BJ (cell line): ENCODE data around the gene PELI2. TPM values are rescaled to one million over a fixed set of nuclear protein-coding genes. Genes with fewer than 3 reads are reported as not detected.

Experiments used
- CTCF ChIA-PET: fragments of 350-600 bp; formaldehyde crosslinking; extraction: SDS; loops from one replicate; lab custom pipeline; 2021; ENCODE audit warnings: antibody characterized with exemption, inconsistent platforms; lab: Yijun Ruan, JAX
- POLR2A ChIA-PET: fragments of 300-600 bp; sonication (Branson Sonifier 250); formaldehyde crosslinking; extraction: SDS; loops from one replicate; lab custom pipeline; 2021; ENCODE audit warnings: antibody characterized with exemption; lab: Charles Lee
- DNase-seq: peaks from one replicate; pipeline ENCODE4 v3.0.0-alpha.2; 2011; ENCODE audit warnings: low read depth
- H3K27me3 ChIP-seq: 2 replicates; pipeline ENCODE4 v1.6.0; 2011; ENCODE audit warnings: low read length; ENCODE audit not compliant: control insufficient read depth, insufficient read depth
- H3K36me3 ChIP-seq: 2 replicates; pipeline ENCODE4 v1.5.1; 2011; ENCODE audit warnings: low read length; ENCODE audit not compliant: control insufficient read depth, insufficient read depth
- H3K4me3 ChIP-seq: 2 replicates; pipeline ENCODE4 v1.5.1; 2011; ENCODE audit warnings: low read depth, mild to moderate bottlenecking, control low read depth, low read length
- CTCF ChIP-seq: IDR thresholded peaks from 2 replicates; pipeline ENCODE4 v1.5.1; 2011; ENCODE audit warnings: low read depth, mild to moderate bottlenecking, control low read depth, inconsistent platforms, low read length, moderate library complexity; ENCODE audit not compliant: insufficient read depth
- polyA plus RNA-seq: library from polyadenylated mRNA; depleted of rRNA; stranded (reverse); fragments of >200 nt; gene quantifications from 2 replicates; pipeline ENCODE4 v1.2.3, GENCODE V29; 2011

PELI2 gene
- polyA plus RNA-seq, 1 experiment = 10.5 TPM

GRCh38 chr14:56176530-56176929 is 58.3 kb downstream of the PELI2 start:
- no peak for TF ChIP-seq CTCF
- ChIA-PET POLR2A (no interaction called here), CTCF (no interaction called here)
- H3K27me3 ChIP-seq = no peaks in the 10 kb centered on the region
- no peaks in the 10 kb centered on the region for H3K36me3 ChIP-seq
- no peak overlapping the region for H3K4me3 ChIP-seq
- no peak for DNase-seq

- no peaks in the 10 kb centered on the region for H3K27me3 ChIP-seq
- ChIA-PET CTCF (no interaction called here), POLR2A (no interaction called here)
- no peak overlapping the region for H3K4me3 ChIP-seq
- no peaks in the 10 kb centered on the region for H3K36me3 ChIP-seq
- no peak for DNase-seq
- no peak for TF ChIP-seq CTCF
These were observed 58.8 kb downstream of the PELI2 start for GRCh38 chr14:56177036-56177435.

- H3K36me3 ChIP-seq = no peaks in the 10 kb centered on the region
- CTCF ChIA-PET = interaction anchor here (1.0 kb wide), 1 partner anchor 24 kb away, joined by 3 read pairs; no protein-coding TSS in a partner anchor
- H3K27me3 ChIP-seq = no peaks in the 10 kb centered on the region
- no peak overlapping the region for H3K4me3 ChIP-seq
- no peak for DNase-seq
- POLR2A ChIA-PET = no interaction called here
- TF ChIP-seq CTCF = no peak
These were observed 62.7 kb downstream of the PELI2 start for GRCh38 chr14:56180754-56181542.

- CTCF ChIA-PET = interaction anchor here (0.8 kb wide), 1 partner anchor 9 kb away, joined by 3 read pairs; no protein-coding TSS in a partner anchor
- no peak overlapping the region for H3K4me3 ChIP-seq
- H3K36me3 ChIP-seq = no peaks in the 10 kb centered on the region
- no peak for DNase-seq
- no peak for TF ChIP-seq CTCF
- H3K27me3 ChIP-seq = no peaks in the 10 kb centered on the region
- POLR2A ChIA-PET = no interaction called here
These were observed 63.5 kb downstream of the PELI2 start for GRCh38 chr14:56181681-56182085.

GRCh38 chr14:56182410-56182809 is 64.2 kb downstream of the PELI2 start:
- POLR2A ChIA-PET = no interaction called here
- TF ChIP-seq CTCF = no peak
- Histone ChIP-seq H3K27me3 (no peaks in the 10 kb centered on the region), H3K36me3 (no peaks in the 10 kb centered on the region), H3K4me3 (no peak overlapping the region)
- DNase-seq = no peak
- CTCF ChIA-PET = interaction anchor here (0.8 kb wide), 1 partner anchor 10 kb away, joined by 3 read pairs; no protein-coding TSS in a partner anchor
